GM12878 (cell line): Measurements from ENCODE around the gene FNDC11. TPM values are rescaled to one million over a fixed set of nuclear protein-coding genes. Genes with fewer than 3 reads are reported as not detected.

Experiments used
- ATAC-seq: fragments of 200-7000 bp; cut with Tn5 transposase; 3 replicates; pipeline ENCODE4 v1.9.1; 2020; ENCODE audit warnings: mild to moderate bottlenecking, moderate library complexity
- BruUV-seq: library from RNA; stranded (reverse); fragments of 400-500 nt; replicated peaks from 2 replicates; lab custom pipeline; 2021; lab: Mats Ljungman, UMichigan
- CTCF ChIA-PET: fragments of 300-600 bp; sonication (Branson Sonifier 250); formaldehyde crosslinking; extraction: SDS; loops from one replicate; lab custom pipeline; 2021; ENCODE audit warnings: inconsistent platforms; lab: Yijun Ruan, JAX
- POLR2A ChIA-PET: fragments of 350-600 bp; formaldehyde crosslinking; extraction: SDS; loops from one replicate; lab custom pipeline; 2021; ENCODE audit warnings: inconsistent platforms; lab: Charles Lee
- RAD21 ChIA-PET: fragments of 300-600 bp; sonication (Branson Sonifier 250); formaldehyde crosslinking; loops from one replicate; lab custom pipeline; 2023; ENCODE audit warnings: antibody characterized with exemption; ENCODE audit not compliant: unreplicated experiment; lab: Charles Lee
- SMC1A ChIA-PET: fragments of 300-600 bp; sonication (Branson Sonifier 250); formaldehyde crosslinking; loops from one replicate; lab custom pipeline; 2023; ENCODE audit not compliant: unreplicated experiment, uncharacterized antibody; lab: Charles Lee
- DNase-seq: peaks from one replicate; pipeline ENCODE4 v3.0.0-alpha.2; 2011; ENCODE audit warnings: low read depth, low spot score
- FAIRE-seq: peaks from 3 replicates; lab custom pipeline; 2011; peaks lifted over from hg19 to GRCh38; lab: Jason Lieb, UNC
- H2AFZ ChIP-seq: 2 replicates; pipeline ENCODE4 v1.6.0; 2011; ENCODE audit warnings: low read depth, low read length, control low read depth; ENCODE audit not compliant: control insufficient read depth
- H3K27ac ChIP-seq: 2 replicates; pipeline ENCODE4 v1.5.1; 2011; ENCODE audit warnings: control low read depth; ENCODE audit not compliant: control insufficient read depth, insufficient read depth
- H3K27me3 ChIP-seq, 2 experiments: replicated peaks in 1 of 2; 2 replicates each; pipeline versions ENCODE4 v1.6.0 to v1.6.1; 2011; ENCODE audit warnings: low read length in 1 of 2; ENCODE audit not compliant: control insufficient read depth in 2 of 2, insufficient read depth in 2 of 2
- H3K36me3 ChIP-seq, 2 experiments: 2 replicates each; pipeline ENCODE4 v1.5.1; 2011; ENCODE audit warnings: low read length in 1 of 2; ENCODE audit not compliant: control insufficient read depth in 2 of 2, insufficient read depth in 2 of 2
- H3K4me1 ChIP-seq: 2 replicates; pipeline ENCODE4 v1.6.1; 2011; ENCODE audit warnings: mild to moderate bottlenecking, low read length, moderate library complexity, mixed read lengths; ENCODE audit not compliant: control insufficient read depth, insufficient read depth
- H3K4me2 ChIP-seq: 2 replicates; pipeline ENCODE4 v1.6.0; 2011; ENCODE audit warnings: control low read depth; ENCODE audit not compliant: control insufficient read depth, insufficient read depth
- H3K4me3 ChIP-seq: fragments of 200-600 bp; sonication (generic); 2 replicates; pipeline ENCODE4 v1.5.1; 2016
- H3K79me2 ChIP-seq: 2 replicates; pipeline ENCODE4 v1.6.0; 2011; ENCODE audit warnings: low read length; ENCODE audit not compliant: control insufficient read depth, insufficient read depth
- H3K9ac ChIP-seq: 2 replicates; pipeline ENCODE4 v1.8.0; 2011; ENCODE audit warnings: low read length, control low read depth, mixed read lengths; ENCODE audit not compliant: control insufficient read depth, insufficient read depth
- H3K9me3 ChIP-seq: replicated peaks from 3 replicates; pipeline ENCODE4 v1.5.1; 2011; ENCODE audit warnings: mild to moderate bottlenecking, low read length; ENCODE audit not compliant: control insufficient read depth, insufficient read depth
- H4K20me1 ChIP-seq: 2 replicates; pipeline ENCODE4 v1.6.0; 2011; ENCODE audit not compliant: control insufficient read depth, insufficient read depth
- BCL11A ChIP-seq: IDR thresholded peaks from 2 replicates; pipeline ENCODE4 v1.6.1; 2011; ENCODE audit warnings: low read depth, low read length
- BRCA1 ChIP-seq: IDR thresholded peaks from 2 replicates; pipeline ENCODE4 v1.6.1; 2011; ENCODE audit warnings: low read depth, low read length, improper control_type of control experiment
- CBX5 ChIP-seq: sonication (generic); IDR thresholded peaks from 2 replicates; pipeline ENCODE4 v1.6.1; 2016; ENCODE audit warnings: low read depth, moderate library complexity, mild to moderate bottlenecking, inconsistent platforms
- CHD1 ChIP-seq: IDR thresholded peaks from 2 replicates; pipeline ENCODE4 v1.6.1; 2012; ENCODE audit warnings: low read depth, low read length, improper control_type of control experiment
- CREB1 ChIP-seq: IDR thresholded peaks from 2 replicates; pipeline ENCODE4 v1.6.1; 2012; ENCODE audit warnings: low read depth, mild to moderate bottlenecking, inconsistent platforms
- CREM ChIP-seq: IDR thresholded peaks from 2 replicates; pipeline ENCODE4 v1.6.1; 2014; ENCODE audit warnings: antibody characterized with exemption, low read depth
- EED ChIP-seq: sonication (generic); IDR thresholded peaks from 2 replicates; pipeline ENCODE4 v1.6.1; 2016; ENCODE audit warnings: antibody characterized with exemption, low read depth
- IRF3 ChIP-seq: fragments of 450-650 bp; IDR thresholded peaks from 2 replicates; pipeline ENCODE4 v1.6.1; 2014; ENCODE audit warnings: mild to moderate bottlenecking
- IRF5 ChIP-seq: fragments of 450-650 bp; IDR thresholded peaks from 2 replicates; pipeline ENCODE4 v1.6.1; 2017; ENCODE audit warnings: borderline replicate concordance
- MYC ChIP-seq: IDR thresholded peaks from 2 replicates; pipeline ENCODE4 v1.6.1; 2011; ENCODE audit warnings: mild to moderate bottlenecking, low read length, moderate library complexity, inconsistent platforms; ENCODE audit not compliant: insufficient read depth, insufficient replicate concordance, insufficient read length, severe bottlenecking
- NFXL1 ChIP-seq: fragments of 450-650 bp; IDR thresholded peaks from 2 replicates; pipeline ENCODE4 v1.6.1; 2017; ENCODE audit warnings: antibody characterized with exemption, mild to moderate bottlenecking, borderline replicate concordance
- NFYB ChIP-seq: IDR thresholded peaks from 2 replicates; pipeline ENCODE4 v1.6.1; 2011; ENCODE audit warnings: low read depth, mild to moderate bottlenecking, low read length, improper control_type of control experiment, moderate library complexity; ENCODE audit not compliant: insufficient read depth
- PKNOX1 ChIP-seq: fragments of 450-650 bp; IDR thresholded peaks from 2 replicates; pipeline ENCODE4 v1.6.1; 2016; ENCODE audit warnings: mild to moderate bottlenecking
- RFX5 ChIP-seq: IDR thresholded peaks from 2 replicates; pipeline ENCODE4 v1.6.1; 2011; ENCODE audit warnings: low read depth, low read length, improper control_type of control experiment
- RUNX3 ChIP-seq: IDR thresholded peaks from 2 replicates; pipeline ENCODE4 v1.6.1; 2012; ENCODE audit warnings: low read length, inconsistent platforms
- SIN3A ChIP-seq: IDR thresholded peaks from 2 replicates; pipeline ENCODE4 v1.6.1; 2012; ENCODE audit warnings: low read depth, low read length, improper control_type of control experiment
- SKIL ChIP-seq: fragments of 450-650 bp; IDR thresholded peaks from 2 replicates; pipeline ENCODE4 v1.6.1; 2017; ENCODE audit warnings: mild to moderate bottlenecking, low read depth, inconsistent platforms; ENCODE audit not compliant: poor library complexity, severe bottlenecking
- SP1 ChIP-seq: IDR thresholded peaks from one replicate; pipeline ENCODE4 v1.6.1; 2011; ENCODE audit warnings: low read depth, low read length
- TARDBP ChIP-seq: IDR thresholded peaks from 2 replicates; pipeline ENCODE4 v1.6.1; 2016; ENCODE audit warnings: borderline replicate concordance
- WGBS: methylation state at CpG from one replicate; pipeline ENCODE4 v1.1.6; 2016; ENCODE audit warnings: low lambda C conversion rate; ENCODE audit not compliant: insufficient replicate concordance, insufficient coverage; ENCODE audit errors: missing lambda C conversion rate; 5-methylcytosine and 5-hydroxymethylcytosine counted together
- in situ Hi-C: fragments of 300-500 bp; cut with MboI; formaldehyde crosslinking; loops from 9 replicates; pipeline ENCODE4 v1.14.3; 2018; ENCODE audit warnings: mixed read lengths
- intact Hi-C: fragments of 100-400 bp; cut with micrococcal nuclease; formaldehyde crosslinking; loops from one replicate; pipeline ENCODE4 v1.14.2; 2022; ENCODE audit not compliant: unreplicated experiment
- polyA plus RNA-seq, 11 experiments: library from polyadenylated mRNA; depleted of rRNA in 4 of 11; unstranded in 6 of 11; stranded (reverse) in 5 of 11; fragments of >200 nt; fragmentation: Nextera tagmentation in 4 of 11; fragmentation: Illumina TruSeq in 1 of 11; extraction: Ambion mirVana in 4 of 11; extraction: Trizol in 1 of 11; gene quantifications; 1 replicate in 1 of 11; 2 replicates in 10 of 11; pipeline versions ENCODE4 v1.2.1 to v1.2.3, GENCODE V29; 2011 to 2016; ENCODE audit warnings: inconsistent platforms in 2 of 11, missing spikeins in 2 of 11, low read depth in 1 of 11
- total RNA-seq, 4 experiments: library from RNA; depleted of rRNA in 3 of 4; stranded (reverse); fragments of >200 nt in 3 of 4; fragmentation: Illumina TruSeq in 1 of 4; extraction: Trizol in 1 of 4; gene quantifications; 2 replicates each; pipeline versions ENCODE4 v1.2.1 to v1.2.3, GENCODE V29; 2013 to 2021

The FNDC11 gene
- total and polyA plus RNA-seq, 10 of the 15 experiments (the other 5 are each of a cell fraction or from before 2014, with no cell fraction given): 0.09 to 0.72 (median 0.34) TPM; not detected in 2

- Histone ChIP-seq H3K9ac (no peak overlapping the region), H3K4me2 (no peak overlapping the region), H3K4me1 (peaks cover 10% of the 10 kb centered on the region), H3K4me3 (no peak overlapping the region), H4K20me1 (no peaks in the 10 kb centered on the region; the same call in 1 of the 2 replicates)
- POLR2A ChIA-PET: interaction anchor here (0.6 to 1.1 kb wide), 2 partner anchors 13 to 360 kb away, joined by 3 to 4 read pairs; no protein-coding TSS in a partner anchor
- no peak for DNase-seq
- CTCF ChIA-PET: interaction anchor here (1.0 to 3.6 kb wide), 2 partner anchors 39 to 288 kb away, joined by 4 to 24 read pairs; partner anchors contain the start of gene PTK6
- TF ChIP-seq SKIL (no peak), RFX5 (no peak), CREM (no peak), IRF3 (no peak), RUNX3 (no peak), CHD1 (no peak), CBX5 (no peak), PKNOX1 (no peak), NFYB (no peak), CREB1 (no peak), SIN3A (no peak), EED (no peak), IRF5 (no peak), TARDBP (no peak), BCL11A (no peak), MYC (no peak), NFXL1 (no peak), BRCA1 (no peak), SP1 (no peak)
- TF ChIP-seq, all 136 proteins: peak for 0
- H3K27me3 ChIP-seq: no peaks in the 10 kb centered on the region
- ChIA-PET SMC1A (no interaction called here), RAD21 (interaction anchor here (1.2 kb wide), 1 partner anchor 38 kb away, joined by 3 read pairs; no protein-coding TSS in a partner anchor)
- no peaks in the 10 kb centered on the region for H3K36me3 ChIP-seq
- H2AFZ ChIP-seq: no peak overlapping the region
- in situ Hi-C loops (no loop called here), intact Hi-C loops (no loop called here)
- H3K27ac ChIP-seq: no peak overlapping the region
- no TSS peak for BruUV-seq
- WGBS: 75% methylated on average over 7 of the region's 7 CpGs
- peaks cover 3% of the 10 kb centered on the region; the same call in 1 of the 2 replicates for H3K79me2 ChIP-seq
- H3K9me3 ChIP-seq: no peaks in the 10 kb centered on the region
- no peak for ATAC-seq
- no peak for FAIRE-seq
These were observed 22.4 kb downstream of the FNDC11 start for GRCh38 chr20:63576311-63576710.
